GM18502 (cell line): ENCODE data around the gene STOML2.

Experiments used
- ATAC-seq: cut with Tn5 transposase; IDR thresholded peaks from one replicate; pipeline ENCODE4 v1.9.1; 2021; ENCODE audit warnings: mild to moderate bottlenecking; ENCODE audit not compliant: unreplicated experiment, poor library complexity

Gene STOML2

GRCh38 chr9:35074141-35074540 is 28.8 kb downstream of the STOML2 start:
- ATAC-seq = no peak

- ATAC-seq = no peak
Observed at GRCh38 chr9:35073279-35073612, 29.7 kb downstream of the STOML2 start.

GRCh38 chr9:35072461-35073278 is 30.3 kb downstream of the STOML2 start, which contains the start of gene VCP:
Gene VCP, minus strand, starts transcription at chr9:35072625. Its CDS starts 272 bp downstream, at chr9:35072353.
- ATAC-seq = peak; percentile 83

- ATAC-seq = peak; percentile 54
Observed at GRCh38 chr9:35071814-35072460, 31.0 kb downstream of the STOML2 start.

GRCh38 chr9:35070823-35071813 is 31.8 kb downstream of the STOML2 start:
- no peak for ATAC-seq

GRCh38 chr9:35069020-35069419 is 33.9 kb downstream of the STOML2 start:
- ATAC-seq = no peak

- no peak for ATAC-seq
Observed at GRCh38 chr9:35067056-35067455, 35.9 kb downstream of the STOML2 start.

GRCh38 chr9:35060548-35061207 is 42.3 kb downstream of the STOML2 start:
- ATAC-seq = no peak

GRCh38 chr9:35059438-35059837 is 43.5 kb downstream of the STOML2 start:
- ATAC-seq = no peak

GRCh38 chr9:35057271-35057620 is 45.7 kb downstream of the STOML2 start:
- ATAC-seq = no peak

GRCh38 chr9:35056571-35057270 is 46.2 kb downstream of the STOML2 start:
- no peak for ATAC-seq

- no peak for ATAC-seq
Observed at GRCh38 chr9:35054871-35055644, 47.9 kb downstream of the STOML2 start.

GRCh38 chr9:35054185-35054835 is 48.6 kb downstream of the STOML2 start:
- ATAC-seq = no peak

- ATAC-seq = no peak
Observed at GRCh38 chr9:35051069-35051967, 51.6 kb downstream of the STOML2 start.
